Lung (tissue), 12 donors: ENCODE results near the gene DNAJC4. TPM values are rescaled to one million over a fixed set of nuclear protein-coding genes. Genes with fewer than 3 reads are reported as not detected.
A peak's percentile ranks its signal among the peaks of the same experiment; 100 is the strongest.

ENCODE experiments used
- ATAC-seq: fragments of 200-7000 bp; cut with Tn5 transposase; one replicate; pipeline ENCODE4 v1.9.1; 2020; ENCODE audit warnings: moderate number of reproducible peaks; ENCODE audit not compliant: insufficient read depth, low FRiP score
- DNase-seq, 3 donors: peaks; one replicate each; pipeline ENCODE4 v3.0.0-alpha.2; 2013 to 2017
- H3K27ac ChIP-seq, 2 donors: one replicate each; pipeline ENCODE4 v1.5.1; 2013; ENCODE audit warnings: mild to moderate bottlenecking in 2 of 2, moderate library complexity in 2 of 2, control low read depth in 1 of 2, inconsistent platforms in 1 of 2, low read depth in 1 of 2, low read length in 1 of 2
- H3K27me3 ChIP-seq, 3 donors: one replicate each; pipeline ENCODE4 v1.5.1; 2013; ENCODE audit warnings: low read length in 2 of 3; ENCODE audit not compliant: control insufficient read depth in 3 of 3, insufficient read depth in 3 of 3
- H3K36me3 ChIP-seq, 4 donors: one replicate each; pipeline ENCODE4 v1.5.1; 2013; ENCODE audit warnings: low read length in 4 of 4, mild to moderate bottlenecking in 1 of 4, moderate library complexity in 1 of 4; ENCODE audit not compliant: control insufficient read depth in 4 of 4, insufficient read depth in 4 of 4
- H3K4me1 ChIP-seq, 5 donors: one replicate each; pipeline ENCODE4 v1.5.1; 2013; ENCODE audit warnings: low read length in 5 of 5, mild to moderate bottlenecking in 2 of 5, moderate library complexity in 1 of 5; ENCODE audit not compliant: control insufficient read depth in 5 of 5, insufficient read depth in 5 of 5
- H3K4me3 ChIP-seq: one replicate; pipeline ENCODE4 v1.5.1; 2013; ENCODE audit warnings: mild to moderate bottlenecking, control low read depth, moderate library complexity
- H3K9ac ChIP-seq, 2 donors: one replicate each; pipeline ENCODE4 v1.5.1; 2013; ENCODE audit warnings: low read length in 2 of 2, control low read depth in 1 of 2; ENCODE audit not compliant: insufficient read depth in 1 of 2
- H3K9me3 ChIP-seq, 4 donors: one replicate each; pipeline ENCODE4 v1.5.1; 2013; ENCODE audit warnings: low read length in 3 of 4, mild to moderate bottlenecking in 1 of 4, moderate library complexity in 1 of 4; ENCODE audit not compliant: control insufficient read depth in 4 of 4, insufficient read depth in 3 of 4
- WGBS, 2 donors: extraction: QIAGEN DNeasy Blood & Tissue Kit; methylation state at CpG; one replicate each; pipeline ENCODE4 v1.1.7; 2013; 5-methylcytosine and 5-hydroxymethylcytosine counted together
- polyA plus RNA-seq, 2 donors: library from polyadenylated mRNA; stranded (reverse); fragments of 200-250 nt; gene quantifications; one replicate each; pipeline ENCODE4 v1.2.1, GENCODE V29; 2013
- total RNA-seq, 2 donors: library from RNA; depleted of rRNA in 1 of 2; stranded (reverse); fragments of >200 nt in 1 of 2; gene quantifications; one replicate each; pipeline ENCODE4 v1.2.1, GENCODE V29; 2014 to 2021
- TF ChIP-seq, protein P1 (sequence below): IDR thresholded peaks from 2 replicates; pipeline ENCODE4 v1.5.1; 2012; ENCODE audit warnings: mild to moderate bottlenecking; ENCODE audit errors: control extremely low read depth, extremely low read depth
- donor health status: control.
- donor health status: control.
- donor health status: Bipolar disorder and iron deficiency.
- donor health status: healthy.
- donor health status: DM: yes; HTN: yes; CAD: no.

Gene DNAJC4
- total and polyA plus RNA-seq, 4 donors: 22.7 to 58.4 (median 34.4) TPM

DNA sequence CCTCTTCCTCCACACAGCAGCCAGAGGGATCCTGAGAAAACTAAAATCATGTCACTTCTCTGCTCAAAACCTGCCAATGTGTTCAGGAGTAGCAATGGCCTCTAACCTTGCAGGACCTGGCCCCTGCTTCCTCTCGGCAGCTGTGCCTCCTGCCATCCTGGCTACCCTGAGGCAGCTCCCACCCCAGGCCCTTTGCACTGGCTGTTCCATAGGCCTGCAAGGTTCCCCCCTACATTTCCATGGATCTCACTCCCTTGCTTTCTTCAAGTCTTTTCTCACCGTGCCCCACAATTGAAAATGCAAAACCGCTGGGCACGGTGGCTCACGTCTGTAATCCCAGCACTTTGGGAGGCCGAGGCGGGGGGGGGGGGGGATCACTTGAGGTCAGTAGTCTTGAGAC lies 46.5 kb upstream of the DNAJC4 start:
- H3K4me1 ChIP-seq: peaks cover 0 to 28% (median 0%) of the 10 kb centered on the region in 5 donors
- H3K9me3 ChIP-seq: no peaks in the 10 kb centered on the region
- ATAC-seq: no peak
- peaks cover 0 to 6% (median 0%) of the 10 kb centered on the region in 4 donors for H3K36me3 ChIP-seq
- TF ChIP-seq, protein P1, sequence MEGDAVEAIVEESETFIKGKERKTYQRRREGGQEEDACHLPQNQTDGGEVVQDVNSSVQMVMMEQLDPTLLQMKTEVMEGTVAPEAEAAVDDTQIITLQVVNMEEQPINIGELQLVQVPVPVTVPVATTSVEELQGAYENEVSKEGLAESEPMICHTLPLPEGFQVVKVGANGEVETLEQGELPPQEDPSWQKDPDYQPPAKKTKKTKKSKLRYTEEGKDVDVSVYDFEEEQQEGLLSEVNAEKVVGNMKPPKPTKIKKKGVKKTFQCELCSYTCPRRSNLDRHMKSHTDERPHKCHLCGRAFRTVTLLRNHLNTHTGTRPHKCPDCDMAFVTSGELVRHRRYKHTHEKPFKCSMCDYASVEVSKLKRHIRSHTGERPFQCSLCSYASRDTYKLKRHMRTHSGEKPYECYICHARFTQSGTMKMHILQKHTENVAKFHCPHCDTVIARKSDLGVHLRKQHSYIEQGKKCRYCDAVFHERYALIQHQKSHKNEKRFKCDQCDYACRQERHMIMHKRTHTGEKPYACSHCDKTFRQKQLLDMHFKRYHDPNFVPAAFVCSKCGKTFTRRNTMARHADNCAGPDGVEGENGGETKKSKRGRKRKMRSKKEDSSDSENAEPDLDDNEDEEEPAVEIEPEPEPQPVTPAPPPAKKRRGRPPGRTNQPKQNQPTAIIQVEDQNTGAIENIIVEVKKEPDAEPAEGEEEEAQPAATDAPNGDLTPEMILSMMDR: no peak
- DNase-seq: no peak
- no peak overlapping the region for H3K4me3 ChIP-seq
- peak overlapping the region in 1 of 2 donors; percentile 27 for H3K27ac ChIP-seq
- no peaks in the 10 kb centered on the region for H3K27me3 ChIP-seq
- 90 to 93% methylated on average over 6 to 7 of the region's 7 CpGs for WGBS, 2 donors
- H3K9ac ChIP-seq: no peak overlapping the region

DNA sequence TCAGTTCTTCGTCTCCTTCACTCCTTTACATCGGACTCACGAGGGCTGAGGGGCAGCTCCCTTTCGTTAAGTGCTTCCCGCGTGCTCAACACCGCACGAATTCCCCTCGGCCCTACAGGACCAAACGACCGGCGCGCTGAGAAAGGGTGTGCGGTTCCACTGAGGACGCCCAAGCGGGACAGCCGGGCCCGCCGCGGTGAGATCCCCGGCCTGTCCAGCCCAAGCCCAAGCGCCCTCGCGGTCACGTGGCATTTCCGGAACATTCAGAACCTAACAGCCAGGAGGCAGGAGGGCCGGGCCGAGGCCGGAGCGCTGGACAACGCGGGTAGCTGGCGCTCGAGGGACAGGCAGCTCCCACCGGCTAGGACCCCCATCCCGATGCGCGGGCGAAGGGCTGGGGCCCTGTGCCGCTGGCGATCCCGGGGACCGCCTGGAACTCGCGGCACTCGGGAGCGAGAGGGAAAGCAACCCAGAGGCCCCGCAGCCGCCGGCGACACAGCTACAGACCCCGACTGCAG lies 45.1 kb upstream of the DNAJC4 start:
- Histone ChIP-seq H3K27ac (peak overlapping the region; percentile 93 to 98), H3K27me3 (no peaks in the 10 kb centered on the region), H3K9ac (peak overlapping the region; percentile 60 to 75), H3K4me3 (peak overlapping the region; percentile 69), H3K4me1 (peaks cover 0 to 33% (median 4%) of the 10 kb centered on the region in 5 donors), H3K36me3 (peaks cover 0 to 6% (median 0%) of the 10 kb centered on the region in 4 donors), H3K9me3 (no peaks in the 10 kb centered on the region)
- TF ChIP-seq, protein P1: no peak
- 0% methylated on average over 52 of the region's 52 CpGs for WGBS, 2 donors
- ATAC-seq (peak; percentile 39), DNase-seq (peak in 1 of 3 donors; percentile 85)

DNA sequence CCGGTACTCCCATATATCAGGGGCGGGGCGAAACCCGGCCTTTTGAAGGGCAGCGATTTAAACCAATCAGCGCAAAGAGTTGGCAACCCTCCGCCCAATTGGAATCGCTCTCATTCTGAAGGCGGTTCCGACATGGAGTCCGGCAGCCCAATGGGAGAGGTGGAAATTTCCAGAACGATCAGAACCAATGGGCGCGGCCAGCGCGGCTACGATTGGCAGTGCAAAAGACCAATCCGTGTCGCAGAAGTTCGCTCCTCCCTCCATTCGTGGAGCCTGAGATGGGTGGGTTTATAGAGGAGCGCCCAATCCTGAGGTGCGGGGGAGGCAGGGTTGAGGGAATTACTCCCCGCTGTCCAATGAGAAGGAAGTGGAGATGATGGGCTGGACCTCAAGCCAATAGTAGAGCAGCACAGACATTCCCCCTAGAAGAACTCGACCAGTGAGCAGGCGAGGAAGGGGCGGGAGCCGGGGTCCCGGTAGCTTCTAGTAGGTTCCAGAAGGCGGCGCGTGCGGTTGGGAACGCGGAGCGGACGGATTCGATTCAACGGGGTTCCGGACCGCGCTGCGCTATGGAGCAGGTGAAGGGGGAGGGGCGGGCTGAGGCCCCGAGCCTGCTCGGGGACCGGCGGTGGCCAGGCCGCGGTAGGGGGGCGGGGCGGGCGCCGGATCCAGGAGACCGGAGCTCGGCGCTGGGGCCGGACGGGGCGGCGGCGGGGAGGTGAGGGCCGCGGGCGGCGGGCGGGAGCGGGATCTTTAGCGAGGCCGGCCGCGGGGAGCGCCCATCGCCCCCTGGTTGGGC lies 44.5 kb upstream of the DNAJC4 start, which contains the start of gene STIP1:
Gene STIP1, plus strand, starts transcription at position 479 of the 799 bp plus-strand sequence. Its CDS starts 91 bp downstream, at position 570.
- 1% methylated on average over 66 to 74 of the region's 74 CpGs for WGBS, 2 donors
- ATAC-seq (peak; percentile 92), DNase-seq (peak; percentile 100)
- Histone ChIP-seq H3K36me3 (peaks cover 0 to 6% (median 0%) of the 10 kb centered on the region in 4 donors), H3K9ac (peak within 1 kb of the TSS; percentile 60 to 75), H3K27ac (peak within 1 kb of the TSS; percentile 93 to 98), H3K4me1 (peaks cover 0 to 27% (median 4%) of the 10 kb centered on the region in 5 donors), H3K27me3 (no peaks in the 10 kb centered on the region), H3K4me3 (peak within 1 kb of the TSS; percentile 69), H3K9me3 (no peaks in the 10 kb centered on the region)
- TF ChIP-seq, protein P1: no peak
